Measurements from ENCODE around the gene HAUS7.

Gene HAUS7

DNA sequence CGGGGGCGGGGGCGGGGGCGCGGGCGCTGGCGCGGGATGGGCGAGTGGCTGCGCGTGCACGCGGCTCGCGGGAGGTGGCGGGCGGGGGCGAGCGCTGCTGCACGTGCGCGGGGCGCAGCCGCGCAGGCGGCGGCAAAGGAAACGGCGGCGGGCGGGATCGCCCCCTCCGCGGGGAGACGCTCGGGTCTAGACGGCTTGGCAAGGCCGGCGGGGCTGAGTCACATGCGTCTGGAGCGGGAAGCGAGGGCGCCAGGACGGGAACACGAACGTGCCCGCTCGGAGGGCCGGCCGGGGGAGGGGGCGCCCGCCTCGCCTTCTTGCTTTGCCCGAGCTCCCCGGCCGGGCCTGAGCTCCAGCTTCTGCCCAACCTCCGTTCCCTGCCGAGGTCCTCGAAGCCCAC, 4.3 kb upstream of the HAUS7 start:
- H3K4me1 ChIP-seq (ENCODE audit: control insufficient read depth, low read depth, low read length): peaks cover 7% of the 10 kb centered on the region
- no peaks in the 10 kb centered on the region for H3K36me3 ChIP-seq (ENCODE audit: control insufficient read depth, low read depth, low read length)
- no peak overlapping the region for H3K9ac ChIP-seq (ENCODE audit: low read length)
- no peak overlapping the region for H3K27ac ChIP-seq (ENCODE audit: low read length)
- no peaks in the 10 kb centered on the region for H3K9me3 ChIP-seq (ENCODE audit: control insufficient read depth, low read depth, low read length)
- no peak overlapping the region for H3K4me3 ChIP-seq (ENCODE audit: low read length)
- peaks cover 17% of the 10 kb centered on the region for H3K27me3 ChIP-seq (ENCODE audit: control insufficient read depth, insufficient read depth, low read length)

DNA sequence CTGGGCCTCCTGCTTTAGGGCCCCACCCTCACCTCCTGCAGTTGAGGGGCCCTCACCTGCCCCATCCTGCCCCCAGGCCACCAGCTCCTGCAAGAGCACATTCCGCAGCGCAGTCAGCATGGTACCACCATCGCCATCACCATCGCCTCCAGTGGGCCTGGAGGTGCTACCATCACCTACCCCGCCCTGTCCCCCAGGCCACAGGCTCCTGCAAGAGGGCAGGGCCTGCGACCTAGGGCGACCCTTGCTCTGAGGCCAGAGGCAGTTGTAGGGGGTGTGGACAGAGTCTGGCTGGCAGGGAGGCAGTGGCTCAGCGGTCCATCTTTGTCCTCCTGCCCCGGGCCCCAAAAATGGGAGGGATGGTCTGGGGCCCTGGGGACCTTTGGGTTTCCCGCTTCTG, 3.9 kb upstream of the HAUS7 start:
- Histone ChIP-seq H3K27me3 (ENCODE audit: control insufficient read depth, insufficient read depth, low read length) (peaks cover 17% of the 10 kb centered on the region), H3K4me3 (ENCODE audit: low read length) (no peak overlapping the region), H3K27ac (ENCODE audit: low read length) (no peak overlapping the region), H3K4me1 (ENCODE audit: control insufficient read depth, low read depth, low read length) (peaks cover 7% of the 10 kb centered on the region), H3K9ac (ENCODE audit: low read length) (no peak overlapping the region), H3K36me3 (ENCODE audit: control insufficient read depth, low read depth, low read length) (no peaks in the 10 kb centered on the region), H3K9me3 (ENCODE audit: control insufficient read depth, low read depth, low read length) (no peaks in the 10 kb centered on the region)

DNA sequence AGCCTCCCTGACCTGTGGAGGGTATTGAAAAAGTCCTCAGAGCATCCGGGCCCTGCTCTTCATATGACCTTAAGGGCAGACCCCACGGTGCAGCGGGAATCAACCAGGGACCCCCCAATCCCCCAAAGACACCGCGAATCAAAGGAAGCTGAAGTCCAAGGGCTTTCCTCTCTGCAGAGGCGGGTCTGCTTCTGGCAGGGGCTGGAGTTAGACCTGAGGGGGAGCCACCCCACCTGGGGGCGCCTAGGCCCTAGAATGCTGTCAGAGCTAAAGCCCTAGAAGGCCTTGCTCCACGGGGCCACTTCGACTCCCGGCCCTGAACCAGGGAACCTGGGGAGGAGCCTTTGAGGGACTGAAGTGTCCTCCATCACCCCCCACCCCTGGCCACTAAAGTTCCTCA, 2.8 kb upstream of the HAUS7 start:
- peaks cover 17% of the 10 kb centered on the region for H3K27me3 ChIP-seq (ENCODE audit: control insufficient read depth, insufficient read depth, low read length)
- peaks cover 7% of the 10 kb centered on the region for H3K4me1 ChIP-seq (ENCODE audit: control insufficient read depth, low read depth, low read length)
- H3K9me3 ChIP-seq (ENCODE audit: control insufficient read depth, low read depth, low read length): no peaks in the 10 kb centered on the region
- H3K9ac ChIP-seq (ENCODE audit: low read length): no peak overlapping the region
- H3K4me3 ChIP-seq (ENCODE audit: low read length): no peak overlapping the region
- no peak overlapping the region for H3K27ac ChIP-seq (ENCODE audit: low read length)
- H3K36me3 ChIP-seq (ENCODE audit: control insufficient read depth, low read depth, low read length): no peaks in the 10 kb centered on the region

DNA sequence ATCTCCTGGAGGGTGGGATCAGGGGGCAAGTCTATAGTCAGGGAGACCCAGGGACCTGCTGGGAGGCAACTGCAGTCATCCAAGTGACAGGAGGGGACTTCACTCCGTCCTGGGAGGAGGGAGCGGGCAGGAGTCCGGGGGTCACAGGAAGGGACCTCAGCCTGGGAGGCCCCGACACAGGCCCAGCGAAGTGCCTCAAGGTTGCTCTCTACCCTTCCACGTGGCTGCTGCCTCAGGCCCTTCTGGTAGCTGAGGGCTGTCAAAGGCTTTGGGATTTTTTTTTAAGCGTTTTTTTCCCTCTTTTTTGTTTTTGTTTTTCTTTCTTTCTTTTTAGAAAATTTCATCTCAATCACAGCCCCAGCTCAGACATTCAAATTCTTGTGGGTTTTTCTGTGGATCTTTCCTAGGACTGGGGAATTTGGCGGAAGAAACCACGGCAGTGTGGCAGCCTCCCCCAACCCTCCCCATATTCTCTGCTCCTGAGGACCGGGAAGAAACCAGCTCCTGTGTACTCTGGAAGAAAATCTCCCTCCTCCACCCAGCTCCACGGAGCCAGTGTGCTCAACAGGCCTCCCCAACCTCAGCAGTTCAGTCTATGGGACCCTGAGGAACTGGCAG, 1.4 kb upstream of the HAUS7 start:
- H3K27ac ChIP-seq (ENCODE audit: low read length): no peak overlapping the region
- H3K27me3 ChIP-seq (ENCODE audit: control insufficient read depth, insufficient read depth, low read length): peaks cover 17% of the 10 kb centered on the region
- no peak overlapping the region for H3K4me3 ChIP-seq (ENCODE audit: low read length)
- H3K36me3 ChIP-seq (ENCODE audit: control insufficient read depth, low read depth, low read length): no peaks in the 10 kb centered on the region
- H3K9ac ChIP-seq (ENCODE audit: low read length): no peak overlapping the region
- H3K4me1 ChIP-seq (ENCODE audit: control insufficient read depth, low read depth, low read length): no peaks in the 10 kb centered on the region
- H3K9me3 ChIP-seq (ENCODE audit: control insufficient read depth, low read depth, low read length): no peaks in the 10 kb centered on the region

DNA sequence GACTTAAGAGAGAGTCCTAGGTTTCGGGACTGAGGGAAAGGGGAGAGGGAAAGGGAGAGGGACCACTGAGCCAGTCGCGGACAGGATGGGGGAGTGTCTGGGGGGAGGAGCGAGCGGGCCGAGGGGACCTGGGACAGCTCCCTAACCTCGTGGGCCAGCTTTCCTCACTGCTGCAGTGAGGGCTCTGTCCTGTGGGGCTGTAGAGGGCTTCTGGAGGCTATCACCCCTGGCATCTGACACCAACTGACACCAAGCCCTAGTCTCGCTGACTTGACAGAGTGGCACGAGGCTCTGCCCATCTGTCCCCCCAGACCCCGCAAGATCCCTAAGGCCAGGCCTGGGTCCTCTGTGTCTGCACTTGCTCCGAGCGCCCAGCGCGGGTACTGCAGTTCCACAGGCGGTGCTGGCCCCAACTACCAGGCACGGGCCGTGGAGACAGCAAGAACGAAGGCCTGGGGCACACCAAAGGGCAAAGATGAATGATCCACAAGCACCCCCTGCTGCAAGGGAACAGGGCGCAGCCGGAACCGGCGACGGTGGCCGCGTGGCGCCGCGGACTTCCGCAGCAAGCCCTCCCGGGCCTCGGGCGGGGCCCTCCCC, 465 bp downstream of the HAUS7 start:
- Histone ChIP-seq H3K4me1 (ENCODE audit: control insufficient read depth, low read depth, low read length) (no peaks in the 10 kb centered on the region), H3K4me3 (ENCODE audit: low read length) (peak overlapping the region; percentile 77), H3K27me3 (ENCODE audit: control insufficient read depth, insufficient read depth, low read length) (peaks cover under 1% of the 10 kb centered on the region), H3K36me3 (ENCODE audit: control insufficient read depth, low read depth, low read length) (no peaks in the 10 kb centered on the region), H3K9ac (ENCODE audit: low read length) (peak overlapping the region; percentile 50), H3K9me3 (ENCODE audit: control insufficient read depth, low read depth, low read length) (no peaks in the 10 kb centered on the region), H3K27ac (ENCODE audit: low read length) (no peak overlapping the region)

DNA sequence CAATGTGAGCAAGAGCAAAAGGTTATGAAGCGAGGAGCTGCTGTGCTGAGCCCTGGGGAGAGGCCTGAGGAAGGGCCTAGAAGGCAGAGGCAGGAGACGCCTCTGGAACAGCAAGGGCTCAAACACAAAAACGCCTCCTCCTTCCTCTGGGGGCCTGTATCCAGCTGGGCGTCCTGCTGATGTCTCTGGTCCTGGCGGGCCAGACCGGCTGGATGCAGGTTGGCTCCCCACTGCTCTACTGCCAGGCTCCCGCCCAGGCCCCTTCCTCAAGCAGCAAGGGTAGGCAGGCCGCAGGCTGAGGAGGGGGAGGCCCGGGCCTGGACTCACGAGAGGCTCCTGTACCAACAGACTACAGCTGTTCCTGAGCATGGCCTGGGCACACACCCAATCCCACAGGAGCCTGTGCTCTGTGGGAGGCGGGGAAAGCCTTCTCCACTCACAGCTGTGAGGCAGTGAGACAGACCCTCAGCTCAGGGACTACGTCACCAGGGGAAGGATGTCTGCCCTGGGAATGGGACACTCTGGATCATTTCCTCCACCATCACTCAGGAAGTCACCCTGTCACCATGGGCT, 2.3 kb downstream of the HAUS7 start:
- H3K9me3 ChIP-seq (ENCODE audit: control insufficient read depth, low read depth, low read length): no peaks in the 10 kb centered on the region
- no peak overlapping the region for H3K9ac ChIP-seq (ENCODE audit: low read length)
- H3K4me3 ChIP-seq (ENCODE audit: low read length): no peak overlapping the region
- H3K36me3 ChIP-seq (ENCODE audit: control insufficient read depth, low read depth, low read length): no peaks in the 10 kb centered on the region
- no peaks in the 10 kb centered on the region for H3K27me3 ChIP-seq (ENCODE audit: control insufficient read depth, insufficient read depth, low read length)
- H3K27ac ChIP-seq (ENCODE audit: low read length): no peak overlapping the region
- no peaks in the 10 kb centered on the region for H3K4me1 ChIP-seq (ENCODE audit: control insufficient read depth, low read depth, low read length)

- Histone ChIP-seq H3K9me3 (ENCODE audit: control insufficient read depth, low read depth, low read length) (peaks cover 6% of the 10 kb centered on the region), H3K27me3 (ENCODE audit: control insufficient read depth, insufficient read depth, low read length) (no peaks in the 10 kb centered on the region), H3K4me3 (ENCODE audit: low read length) (no peak overlapping the region), H3K27ac (ENCODE audit: low read length) (no peak overlapping the region), H3K4me1 (ENCODE audit: control insufficient read depth, low read depth, low read length) (no peaks in the 10 kb centered on the region), H3K9ac (ENCODE audit: low read length) (no peak overlapping the region), H3K36me3 (ENCODE audit: control insufficient read depth, low read depth, low read length) (no peaks in the 10 kb centered on the region)
Observed at GRCh38 chrX:153465691-153466380, 4.5 kb downstream of the HAUS7 start.

GRCh38 chrX:153464116-153464515, 6.3 kb downstream of the HAUS7 start:
- Histone ChIP-seq H3K4me1 (ENCODE audit: control insufficient read depth, low read depth, low read length) (no peaks in the 10 kb centered on the region), H3K36me3 (ENCODE audit: control insufficient read depth, low read depth, low read length) (peaks cover 4% of the 10 kb centered on the region), H3K9me3 (ENCODE audit: control insufficient read depth, low read depth, low read length) (peaks cover 6% of the 10 kb centered on the region), H3K27ac (ENCODE audit: low read length) (no peak overlapping the region), H3K4me3 (ENCODE audit: low read length) (no peak overlapping the region), H3K9ac (ENCODE audit: low read length) (no peak overlapping the region), H3K27me3 (ENCODE audit: control insufficient read depth, insufficient read depth, low read length) (no peaks in the 10 kb centered on the region)

GRCh38 chrX:153463556-153463955, 6.8 kb downstream of the HAUS7 start:
- H3K4me1 ChIP-seq (ENCODE audit: control insufficient read depth, low read depth, low read length): no peaks in the 10 kb centered on the region
- H3K27me3 ChIP-seq (ENCODE audit: control insufficient read depth, insufficient read depth, low read length): no peaks in the 10 kb centered on the region
- H3K36me3 ChIP-seq (ENCODE audit: control insufficient read depth, low read depth, low read length): peaks cover 4% of the 10 kb centered on the region
- H3K27ac ChIP-seq (ENCODE audit: low read length): no peak overlapping the region
- no peak overlapping the region for H3K9ac ChIP-seq (ENCODE audit: low read length)
- peaks cover 6% of the 10 kb centered on the region for H3K9me3 ChIP-seq (ENCODE audit: control insufficient read depth, low read depth, low read length)
- H3K4me3 ChIP-seq (ENCODE audit: low read length): no peak overlapping the region

DNA sequence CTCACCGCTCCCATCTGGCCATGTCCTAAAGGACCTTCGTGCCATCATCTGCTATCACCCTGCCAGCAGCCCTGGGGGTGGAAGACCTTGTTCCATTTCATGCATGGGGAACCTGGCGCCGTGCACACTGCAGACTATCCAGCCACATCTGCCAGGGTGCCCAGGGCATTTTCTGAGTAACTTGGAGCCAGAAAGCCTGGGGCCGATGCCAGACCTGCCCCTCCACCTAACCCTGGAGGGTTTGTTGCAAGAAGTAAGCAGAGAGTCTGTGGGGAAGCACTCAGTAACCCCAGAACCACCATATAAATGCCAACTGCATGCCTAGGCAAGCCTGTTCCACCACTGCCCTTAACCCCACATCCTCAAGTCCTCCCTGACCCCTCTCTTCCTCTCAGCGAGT, 7.3 kb downstream of the HAUS7 start:
- no peaks in the 10 kb centered on the region for H3K4me1 ChIP-seq (ENCODE audit: control insufficient read depth, low read depth, low read length)
- no peak overlapping the region for H3K4me3 ChIP-seq (ENCODE audit: low read length)
- no peak overlapping the region for H3K27ac ChIP-seq (ENCODE audit: low read length)
- no peaks in the 10 kb centered on the region for H3K27me3 ChIP-seq (ENCODE audit: control insufficient read depth, insufficient read depth, low read length)
- H3K9me3 ChIP-seq (ENCODE audit: control insufficient read depth, low read depth, low read length): peaks cover 6% of the 10 kb centered on the region
- peaks cover 4% of the 10 kb centered on the region for H3K36me3 ChIP-seq (ENCODE audit: control insufficient read depth, low read depth, low read length)
- H3K9ac ChIP-seq (ENCODE audit: low read length): no peak overlapping the region

DNA sequence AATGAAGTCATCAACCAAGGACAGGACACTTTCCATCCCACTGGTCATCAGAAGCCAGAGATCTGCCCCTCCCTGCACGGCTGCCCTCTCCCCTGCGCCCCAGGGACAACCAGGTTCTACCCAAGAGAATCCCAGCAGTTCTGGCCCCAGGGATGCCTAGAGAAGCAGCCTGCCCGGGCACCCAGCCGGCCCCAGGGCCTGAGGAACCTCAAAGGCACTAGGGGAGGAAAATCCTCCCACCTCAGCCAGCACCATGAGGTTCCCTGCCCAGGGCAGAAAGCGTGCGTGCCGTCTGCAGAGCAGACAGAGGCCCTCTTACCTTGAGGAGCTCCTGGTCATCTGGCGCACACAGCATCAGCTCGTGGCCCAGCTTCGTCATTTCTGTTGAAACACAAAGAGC, 8.1 kb downstream of the HAUS7 start:
- Histone ChIP-seq H3K27me3 (ENCODE audit: control insufficient read depth, insufficient read depth, low read length) (no peaks in the 10 kb centered on the region), H3K36me3 (ENCODE audit: control insufficient read depth, low read depth, low read length) (peaks cover 4% of the 10 kb centered on the region)

More for the DNA sequence above, 8.1 kb downstream of the HAUS7 start:
- no peak overlapping the region for H3K9ac ChIP-seq (ENCODE audit: low read length)
- H3K27ac ChIP-seq (ENCODE audit: low read length): no peak overlapping the region
- H3K4me3 ChIP-seq (ENCODE audit: low read length): no peak overlapping the region
- H3K9me3 ChIP-seq (ENCODE audit: control insufficient read depth, low read depth, low read length): peaks cover 6% of the 10 kb centered on the region
- no peaks in the 10 kb centered on the region for H3K4me1 ChIP-seq (ENCODE audit: control insufficient read depth, low read depth, low read length)
